Measurements from ENCODE around the gene ITGB5. TPM values are rescaled to one million over a fixed set of nuclear protein-coding genes. Genes with fewer than 3 reads are reported as not detected.

The ITGB5 gene
- total and polyA plus RNA-seq, 4 donors = 32.3 to 134 (median 60.7) TPM

DNA sequence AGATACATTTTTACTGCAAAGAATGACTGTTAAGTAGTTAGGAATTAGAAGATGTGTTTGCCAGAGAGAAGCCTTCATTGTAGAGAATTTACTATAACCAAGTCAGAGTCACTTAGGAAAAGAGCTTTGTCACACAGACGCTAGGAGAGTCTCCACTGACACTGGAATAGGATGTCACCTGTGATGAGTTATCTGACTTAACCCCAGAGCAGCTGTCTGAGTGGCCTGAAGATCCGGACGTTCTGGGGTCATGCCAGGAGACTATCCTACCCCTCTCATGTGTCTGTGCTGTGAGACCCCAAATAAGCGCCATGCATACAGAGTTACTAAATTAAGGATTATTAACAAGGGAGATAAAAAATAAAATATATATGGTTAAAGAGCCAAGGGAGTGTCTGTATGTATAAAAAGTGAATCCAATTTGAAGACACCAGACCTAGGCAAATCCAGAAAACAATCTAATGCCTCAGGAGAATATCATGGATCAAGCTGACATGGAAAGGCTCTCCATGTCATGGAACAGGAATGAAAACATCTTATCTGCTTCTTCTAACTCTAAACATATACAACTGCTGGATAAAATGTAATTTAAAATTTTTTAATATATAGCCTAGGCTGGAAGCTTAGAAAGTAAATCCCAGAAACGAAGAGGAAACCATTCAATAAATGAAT, 43.5 kb downstream of the ITGB5 start:
- WGBS (ENCODE audit: insufficient coverage) = no CpG with 5 or more reads among the region's 5 CpGs
- H3K36me3 ChIP-seq (ENCODE audit: control insufficient read depth, insufficient read depth, low read length) = peaks cover 17% of the 10 kb centered on the region
- no peaks in the 10 kb centered on the region for H3K4me1 ChIP-seq (ENCODE audit: control insufficient read depth, insufficient read depth, low read length)
- H3K9me3 ChIP-seq (ENCODE audit: control insufficient read depth, insufficient read depth, low read length) = no peaks in the 10 kb centered on the region
- H3K27me3 ChIP-seq (ENCODE audit: control insufficient read depth, insufficient read depth, low read length) = no peaks in the 10 kb centered on the region
- DNase-seq (ENCODE audit: low read depth in 4 of 6, low spot score in 6 of 6) = no peak
- H3K27ac ChIP-seq (ENCODE audit: low read depth, low read length) = no peak overlapping the region
- H3K4me3 ChIP-seq (ENCODE audit: low read depth, low read length) = no peak overlapping the region

- H3K27ac ChIP-seq (ENCODE audit: low read depth, low read length) = no peak overlapping the region
- H3K4me1 ChIP-seq (ENCODE audit: control insufficient read depth, insufficient read depth, low read length) = no peaks in the 10 kb centered on the region
- H3K36me3 ChIP-seq (ENCODE audit: control insufficient read depth, insufficient read depth, low read length) = peaks cover 17% of the 10 kb centered on the region
- DNase-seq (ENCODE audit: low read depth in 4 of 6, low spot score in 6 of 6) = no peak
- no peaks in the 10 kb centered on the region for H3K9me3 ChIP-seq (ENCODE audit: control insufficient read depth, insufficient read depth, low read length)
- H3K4me3 ChIP-seq (ENCODE audit: low read depth, low read length) = no peak overlapping the region
- no peaks in the 10 kb centered on the region for H3K27me3 ChIP-seq (ENCODE audit: control insufficient read depth, insufficient read depth, low read length)
- 85% methylated on average over 2 of the region's 4 CpGs for WGBS (ENCODE audit: insufficient coverage)
These were observed 44.1 kb downstream of the ITGB5 start for GRCh38 chr3:124843047-124843446.

- no peak for DNase-seq (ENCODE audit: low read depth in 4 of 6, low spot score in 6 of 6)
- H3K27ac ChIP-seq (ENCODE audit: low read depth, low read length) = no peak overlapping the region
- H3K27me3 ChIP-seq (ENCODE audit: control insufficient read depth, insufficient read depth, low read length) = no peaks in the 10 kb centered on the region
- peaks cover 11% of the 10 kb centered on the region for H3K4me1 ChIP-seq (ENCODE audit: control insufficient read depth, insufficient read depth, low read length)
- H3K9me3 ChIP-seq (ENCODE audit: control insufficient read depth, insufficient read depth, low read length) = no peaks in the 10 kb centered on the region
- no peak overlapping the region for H3K4me3 ChIP-seq (ENCODE audit: low read depth, low read length)
- WGBS (ENCODE audit: insufficient coverage) = 100% methylated on average over 1 of the region's 2 CpGs
- H3K36me3 ChIP-seq (ENCODE audit: control insufficient read depth, insufficient read depth, low read length) = peaks cover 14% of the 10 kb centered on the region
These were observed 45.6 kb downstream of the ITGB5 start for GRCh38 chr3:124841517-124841916.

DNA sequence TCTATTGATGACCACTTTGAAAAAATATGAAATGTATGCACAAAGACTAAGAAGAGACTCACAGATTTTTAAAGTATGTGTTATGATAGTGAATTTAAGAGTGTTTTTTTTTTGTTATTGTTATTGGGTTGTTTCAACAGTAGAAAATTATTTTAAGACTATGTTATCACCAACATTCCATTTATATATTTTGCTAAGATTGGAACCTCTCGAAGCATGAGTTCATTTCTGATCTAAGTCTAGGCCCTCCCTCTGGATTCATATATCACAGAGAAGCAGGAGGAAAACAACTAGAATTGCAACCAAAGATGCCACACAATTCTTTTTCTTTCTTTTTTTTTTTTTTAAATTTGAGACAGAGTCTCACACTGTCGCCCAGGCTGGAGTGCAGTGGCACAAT, 46.8 kb downstream of the ITGB5 start:
- Histone ChIP-seq H3K4me3 (ENCODE audit: low read depth, low read length) (no peak overlapping the region), H3K27ac (ENCODE audit: low read depth, low read length) (no peak overlapping the region), H3K4me1 (ENCODE audit: control insufficient read depth, insufficient read depth, low read length) (peaks cover 19% of the 10 kb centered on the region), H3K27me3 (ENCODE audit: control insufficient read depth, insufficient read depth, low read length) (no peaks in the 10 kb centered on the region), H3K36me3 (ENCODE audit: control insufficient read depth, insufficient read depth, low read length) (peaks cover 12% of the 10 kb centered on the region), H3K9me3 (ENCODE audit: control insufficient read depth, insufficient read depth, low read length) (no peaks in the 10 kb centered on the region)
- WGBS (ENCODE audit: insufficient coverage) = 100% methylated on average over 1 of the region's 2 CpGs
- no peak for DNase-seq (ENCODE audit: low read depth in 4 of 6, low spot score in 6 of 6)

- DNase-seq (ENCODE audit: low read depth in 4 of 6, low spot score in 6 of 6) = no peak
- H3K27ac ChIP-seq (ENCODE audit: low read depth, low read length) = no peak overlapping the region
- no peak overlapping the region for H3K4me3 ChIP-seq (ENCODE audit: low read depth, low read length)
These were observed 47.3 kb downstream of the ITGB5 start for GRCh38 chr3:124839896-124840295.

DNA sequence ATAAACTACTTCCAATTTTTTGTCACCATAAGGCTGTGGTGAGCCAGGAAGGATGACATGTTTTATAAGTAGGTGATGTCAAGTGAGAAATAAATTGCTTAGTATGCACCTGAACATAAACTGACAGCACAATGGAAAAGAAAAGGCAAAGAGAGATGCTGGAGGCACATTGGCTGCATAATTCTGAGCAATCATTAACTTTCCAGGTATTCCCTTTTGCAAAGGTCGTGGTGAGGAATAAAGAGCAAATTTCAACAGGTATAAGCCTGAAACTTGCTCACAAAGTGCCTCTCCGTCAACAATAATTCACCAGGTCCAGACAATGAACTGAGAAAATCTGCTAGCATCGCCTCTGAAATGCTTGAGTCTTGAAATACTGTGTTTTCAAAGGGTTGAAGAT, 48.2 kb downstream of the ITGB5 start:
- peaks cover 12% of the 10 kb centered on the region for H3K36me3 ChIP-seq (ENCODE audit: control insufficient read depth, insufficient read depth, low read length)
- no peaks in the 10 kb centered on the region for H3K9me3 ChIP-seq (ENCODE audit: control insufficient read depth, insufficient read depth, low read length)
- DNase-seq (ENCODE audit: low read depth in 4 of 6, low spot score in 6 of 6) = no peak
- peaks cover 26% of the 10 kb centered on the region for H3K4me1 ChIP-seq (ENCODE audit: control insufficient read depth, insufficient read depth, low read length)
- H3K4me3 ChIP-seq (ENCODE audit: low read depth, low read length) = no peak overlapping the region
- H3K27ac ChIP-seq (ENCODE audit: low read depth, low read length) = no peak overlapping the region
- 80% methylated on average over 1 of the region's 3 CpGs for WGBS (ENCODE audit: insufficient coverage)
- H3K27me3 ChIP-seq (ENCODE audit: control insufficient read depth, insufficient read depth, low read length) = no peaks in the 10 kb centered on the region

More at GRCh38 chr3:124839896-124840295, 47.3 kb downstream of the ITGB5 start:
- Histone ChIP-seq H3K27me3 (ENCODE audit: control insufficient read depth, insufficient read depth, low read length) (no peaks in the 10 kb centered on the region), H3K9me3 (ENCODE audit: control insufficient read depth, insufficient read depth, low read length) (no peaks in the 10 kb centered on the region), H3K4me1 (ENCODE audit: control insufficient read depth, insufficient read depth, low read length) (peaks cover 24% of the 10 kb centered on the region), H3K36me3 (ENCODE audit: control insufficient read depth, insufficient read depth, low read length) (peaks cover 12% of the 10 kb centered on the region)

DNA sequence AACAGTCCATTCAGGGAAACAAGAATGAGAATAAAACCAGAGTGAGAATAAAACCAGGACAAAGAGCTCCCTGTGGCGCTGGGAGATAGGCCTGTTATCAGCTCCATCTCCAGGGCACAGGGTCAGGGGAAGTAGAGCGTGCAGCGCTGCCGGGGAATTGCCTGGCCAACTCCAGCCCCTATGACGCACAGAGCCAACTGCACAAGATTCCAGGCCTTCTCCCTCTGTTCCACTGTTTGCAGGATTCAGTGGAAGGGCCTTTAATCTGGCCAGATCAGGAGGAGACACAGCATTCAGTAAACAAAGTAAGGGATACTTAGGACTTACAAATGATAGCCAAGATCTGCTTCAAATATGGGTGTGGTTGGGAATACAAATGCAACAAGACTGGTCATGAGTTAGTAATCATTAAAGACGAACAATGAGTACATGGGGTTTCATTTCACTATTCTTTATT, 49.4 kb downstream of the ITGB5 start:
- H3K4me1 ChIP-seq (ENCODE audit: control insufficient read depth, insufficient read depth, low read length) = peaks cover 26% of the 10 kb centered on the region
- H3K9me3 ChIP-seq (ENCODE audit: control insufficient read depth, insufficient read depth, low read length) = no peaks in the 10 kb centered on the region
- H3K27me3 ChIP-seq (ENCODE audit: control insufficient read depth, insufficient read depth, low read length) = no peaks in the 10 kb centered on the region
- H3K36me3 ChIP-seq (ENCODE audit: control insufficient read depth, insufficient read depth, low read length) = peaks cover 11% of the 10 kb centered on the region
- no peak overlapping the region for H3K4me3 ChIP-seq (ENCODE audit: low read depth, low read length)
- peak in 1 of 6 donors; percentile 27 for DNase-seq (ENCODE audit: low read depth in 4 of 6, low spot score in 6 of 6)
- 40% methylated on average over 4 of the region's 6 CpGs for WGBS (ENCODE audit: insufficient coverage)
- H3K27ac ChIP-seq (ENCODE audit: low read depth, low read length) = peak overlapping the region; percentile 37

- Histone ChIP-seq H3K36me3 (ENCODE audit: control insufficient read depth, insufficient read depth, low read length) (peaks cover 6% of the 10 kb centered on the region), H3K27ac (ENCODE audit: low read depth, low read length) (peak overlapping the region; percentile 37), H3K4me3 (ENCODE audit: low read depth, low read length) (no peak overlapping the region), H3K9me3 (ENCODE audit: control insufficient read depth, insufficient read depth, low read length) (no peaks in the 10 kb centered on the region), H3K27me3 (ENCODE audit: control insufficient read depth, insufficient read depth, low read length) (no peaks in the 10 kb centered on the region), H3K4me1 (ENCODE audit: control insufficient read depth, insufficient read depth, low read length) (peaks cover 26% of the 10 kb centered on the region)
- no peak for DNase-seq (ENCODE audit: low read depth in 4 of 6, low spot score in 6 of 6)
- 57% methylated on average over 1 of the region's 2 CpGs for WGBS (ENCODE audit: insufficient coverage)
These were observed 50.1 kb downstream of the ITGB5 start for GRCh38 chr3:124837065-124837464.

GRCh38 chr3:124836448-124836847, 50.7 kb downstream of the ITGB5 start:
- Histone ChIP-seq H3K36me3 (ENCODE audit: control insufficient read depth, insufficient read depth, low read length) (peaks cover 6% of the 10 kb centered on the region), H3K27me3 (ENCODE audit: control insufficient read depth, insufficient read depth, low read length) (no peaks in the 10 kb centered on the region), H3K4me3 (ENCODE audit: low read depth, low read length) (no peak overlapping the region), H3K27ac (ENCODE audit: low read depth, low read length) (no peak overlapping the region), H3K9me3 (ENCODE audit: control insufficient read depth, insufficient read depth, low read length) (no peaks in the 10 kb centered on the region), H3K4me1 (ENCODE audit: control insufficient read depth, insufficient read depth, low read length) (peaks cover 26% of the 10 kb centered on the region)
- no peak for DNase-seq (ENCODE audit: low read depth in 4 of 6, low spot score in 6 of 6)
- no CpG with 5 or more reads among the region's 1 CpG for WGBS (ENCODE audit: insufficient coverage)

Data from spinal cord (tissue), 10 donors.